Astrocyte of the spinal cord (primary cell): ENCODE results near the gene EPHB6.

Experiments used
- DNase-seq: peaks from one replicate; pipeline ENCODE4 v3.0.0; 2011; ENCODE audit warnings: low read depth, low spot score
- H3K4me3 ChIP-seq: 2 replicates; pipeline ENCODE4 v1.5.1; 2011; ENCODE audit warnings: low read depth, mild to moderate bottlenecking, low read length, moderate library complexity
- in situ Hi-C: cut with HindIII; loops from 2 replicates; pipeline ENCODE4 v1.10.0; 2017; ENCODE audit warnings: low sequenced_read_pairs
- TF ChIP-seq, protein P1 (sequence below): IDR thresholded peaks from 2 replicates; pipeline ENCODE4 v1.5.1; 2012; ENCODE audit warnings: low read depth, mild to moderate bottlenecking, low read length, inconsistent platforms

EPHB6 gene, protein sequence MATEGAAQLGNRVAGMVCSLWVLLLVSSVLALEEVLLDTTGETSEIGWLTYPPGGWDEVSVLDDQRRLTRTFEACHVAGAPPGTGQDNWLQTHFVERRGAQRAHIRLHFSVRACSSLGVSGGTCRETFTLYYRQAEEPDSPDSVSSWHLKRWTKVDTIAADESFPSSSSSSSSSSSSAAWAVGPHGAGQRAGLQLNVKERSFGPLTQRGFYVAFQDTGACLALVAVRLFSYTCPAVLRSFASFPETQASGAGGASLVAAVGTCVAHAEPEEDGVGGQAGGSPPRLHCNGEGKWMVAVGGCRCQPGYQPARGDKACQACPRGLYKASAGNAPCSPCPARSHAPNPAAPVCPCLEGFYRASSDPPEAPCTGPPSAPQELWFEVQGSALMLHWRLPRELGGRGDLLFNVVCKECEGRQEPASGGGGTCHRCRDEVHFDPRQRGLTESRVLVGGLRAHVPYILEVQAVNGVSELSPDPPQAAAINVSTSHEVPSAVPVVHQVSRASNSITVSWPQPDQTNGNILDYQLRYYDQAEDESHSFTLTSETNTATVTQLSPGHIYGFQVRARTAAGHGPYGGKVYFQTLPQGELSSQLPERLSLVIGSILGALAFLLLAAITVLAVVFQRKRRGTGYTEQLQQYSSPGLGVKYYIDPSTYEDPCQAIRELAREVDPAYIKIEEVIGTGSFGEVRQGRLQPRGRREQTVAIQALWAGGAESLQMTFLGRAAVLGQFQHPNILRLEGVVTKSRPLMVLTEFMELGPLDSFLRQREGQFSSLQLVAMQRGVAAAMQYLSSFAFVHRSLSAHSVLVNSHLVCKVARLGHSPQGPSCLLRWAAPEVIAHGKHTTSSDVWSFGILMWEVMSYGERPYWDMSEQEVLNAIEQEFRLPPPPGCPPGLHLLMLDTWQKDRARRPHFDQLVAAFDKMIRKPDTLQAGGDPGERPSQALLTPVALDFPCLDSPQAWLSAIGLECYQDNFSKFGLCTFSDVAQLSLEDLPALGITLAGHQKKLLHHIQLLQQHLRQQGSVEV

DNA sequence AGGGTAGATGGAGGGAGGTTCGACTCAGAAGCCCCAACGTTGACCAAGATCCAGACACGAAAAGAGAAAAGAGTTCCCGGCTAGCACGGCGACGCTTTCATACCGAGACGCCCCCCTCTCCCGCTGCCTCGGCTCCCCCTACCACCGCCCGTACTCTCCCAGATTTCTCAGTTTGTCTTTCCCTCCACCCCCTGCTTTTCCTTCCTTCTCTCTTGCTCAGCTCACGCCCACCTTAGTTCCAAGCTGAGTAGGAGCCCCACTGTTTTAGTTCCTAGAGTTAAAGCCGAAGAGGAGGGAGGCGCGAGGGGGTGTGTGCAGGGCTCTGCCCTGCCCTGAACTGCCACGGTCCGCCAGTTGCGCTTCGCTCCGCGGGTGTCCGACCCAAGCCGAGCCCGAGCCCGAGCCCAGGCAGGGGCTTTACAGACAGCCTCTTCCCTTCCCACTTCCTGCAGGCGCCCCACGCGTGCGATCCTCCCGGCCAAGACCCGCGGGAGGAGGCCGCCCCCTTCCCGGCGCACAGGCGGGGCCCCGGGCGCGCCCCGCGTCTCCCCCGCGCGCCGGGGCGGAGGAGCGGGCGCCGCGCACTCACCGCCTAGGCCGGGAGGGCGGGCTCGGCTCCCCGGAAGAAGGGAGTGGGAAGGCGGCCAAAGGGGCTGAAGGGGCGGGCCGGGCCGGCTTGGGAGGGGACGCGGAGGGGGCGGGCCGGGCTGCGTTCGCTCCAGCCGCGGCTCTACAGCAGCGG is at the start of gene EPHB6:
TSS of gene EPHB6 (plus strand) at position 705 of the 742 bp plus-strand sequence. CDS start 8,152 bp downstream, outside the sequence.
- TF ChIP-seq, protein P1, sequence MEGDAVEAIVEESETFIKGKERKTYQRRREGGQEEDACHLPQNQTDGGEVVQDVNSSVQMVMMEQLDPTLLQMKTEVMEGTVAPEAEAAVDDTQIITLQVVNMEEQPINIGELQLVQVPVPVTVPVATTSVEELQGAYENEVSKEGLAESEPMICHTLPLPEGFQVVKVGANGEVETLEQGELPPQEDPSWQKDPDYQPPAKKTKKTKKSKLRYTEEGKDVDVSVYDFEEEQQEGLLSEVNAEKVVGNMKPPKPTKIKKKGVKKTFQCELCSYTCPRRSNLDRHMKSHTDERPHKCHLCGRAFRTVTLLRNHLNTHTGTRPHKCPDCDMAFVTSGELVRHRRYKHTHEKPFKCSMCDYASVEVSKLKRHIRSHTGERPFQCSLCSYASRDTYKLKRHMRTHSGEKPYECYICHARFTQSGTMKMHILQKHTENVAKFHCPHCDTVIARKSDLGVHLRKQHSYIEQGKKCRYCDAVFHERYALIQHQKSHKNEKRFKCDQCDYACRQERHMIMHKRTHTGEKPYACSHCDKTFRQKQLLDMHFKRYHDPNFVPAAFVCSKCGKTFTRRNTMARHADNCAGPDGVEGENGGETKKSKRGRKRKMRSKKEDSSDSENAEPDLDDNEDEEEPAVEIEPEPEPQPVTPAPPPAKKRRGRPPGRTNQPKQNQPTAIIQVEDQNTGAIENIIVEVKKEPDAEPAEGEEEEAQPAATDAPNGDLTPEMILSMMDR = no peak
- H3K4me3 ChIP-seq = peak within 1 kb of the TSS; percentile 55
- in situ Hi-C loops = no loop called here
- peak; percentile 45 for DNase-seq

DNA sequence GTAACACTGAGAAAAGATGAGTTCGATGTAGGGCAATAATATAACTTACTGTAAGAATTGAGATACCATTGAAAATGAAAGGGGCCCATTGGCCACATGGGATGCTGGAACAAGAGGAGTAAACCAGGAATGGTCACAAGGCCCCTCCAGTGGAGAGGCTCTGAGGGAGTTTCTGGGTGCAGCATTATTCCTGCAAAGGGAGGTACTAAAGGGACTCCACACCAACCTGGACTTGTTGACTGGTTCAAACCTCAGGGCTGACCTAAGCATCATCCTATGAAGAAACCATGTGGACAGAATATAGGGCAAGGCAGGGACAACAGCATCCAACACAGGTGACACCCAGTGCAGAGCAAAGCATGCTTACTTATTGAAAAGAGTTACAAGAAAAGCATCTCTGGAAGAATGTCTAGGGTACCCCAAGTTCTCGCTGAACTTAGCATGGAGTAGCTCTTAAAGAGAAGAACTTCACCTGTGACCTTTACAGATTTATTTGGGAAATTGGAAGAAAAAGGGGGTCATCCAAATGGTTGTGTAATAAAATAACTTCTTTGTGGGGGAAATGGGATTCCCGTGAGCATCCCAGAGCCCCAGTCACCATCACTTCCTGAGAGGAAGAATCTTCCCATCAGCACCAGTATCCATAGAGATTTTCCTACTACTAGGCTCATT is 49.4 kb upstream of the EPHB6 start:
- TF ChIP-seq, protein P1 = no peak
- in situ Hi-C loops = no loop called here
- no peak overlapping the region for H3K4me3 ChIP-seq
- no peak for DNase-seq

DNA sequence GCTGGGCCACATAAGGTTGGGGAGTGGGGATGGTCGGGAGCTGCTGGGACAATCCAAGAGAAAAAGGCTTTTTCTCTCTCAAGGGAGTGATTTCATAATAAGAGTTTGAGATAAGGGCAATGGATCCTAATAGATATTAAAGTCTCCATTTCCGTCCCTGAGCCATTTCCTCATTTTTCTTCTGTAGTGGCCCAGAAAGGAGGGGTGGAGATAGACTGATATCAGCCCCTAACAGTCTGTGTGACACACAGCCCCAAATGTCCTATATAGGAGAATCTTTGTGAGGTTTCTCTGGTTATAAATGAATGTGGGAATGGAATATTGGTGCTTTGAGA is 48.9 kb upstream of the EPHB6 start:
- TF ChIP-seq, protein P1 = no peak
- in situ Hi-C loops = no loop called here
- no peak for DNase-seq
- no peak overlapping the region for H3K4me3 ChIP-seq

DNA sequence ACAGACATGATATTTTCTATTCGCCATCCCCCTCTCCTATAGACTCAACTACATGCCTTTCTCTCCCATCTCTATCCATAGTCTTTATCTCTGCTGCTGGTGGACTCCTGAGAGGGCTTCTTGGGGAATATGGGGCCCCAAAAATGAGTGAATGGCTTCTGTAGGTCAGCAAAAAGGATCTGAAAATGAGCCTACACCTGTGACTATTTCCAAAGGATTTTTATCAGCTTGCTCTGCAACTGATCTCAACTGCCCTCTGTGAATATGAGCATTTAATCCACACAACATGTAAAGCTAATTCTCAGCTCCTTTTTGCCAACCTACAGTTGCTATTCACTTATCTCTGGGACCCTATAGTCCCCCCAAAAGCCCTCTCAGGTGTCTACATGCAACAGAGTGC is 47.9 kb upstream of the EPHB6 start:
- DNase-seq = no peak
- in situ Hi-C loops = no loop called here
- no peak overlapping the region for H3K4me3 ChIP-seq
- TF ChIP-seq, protein P1 = no peak

DNA sequence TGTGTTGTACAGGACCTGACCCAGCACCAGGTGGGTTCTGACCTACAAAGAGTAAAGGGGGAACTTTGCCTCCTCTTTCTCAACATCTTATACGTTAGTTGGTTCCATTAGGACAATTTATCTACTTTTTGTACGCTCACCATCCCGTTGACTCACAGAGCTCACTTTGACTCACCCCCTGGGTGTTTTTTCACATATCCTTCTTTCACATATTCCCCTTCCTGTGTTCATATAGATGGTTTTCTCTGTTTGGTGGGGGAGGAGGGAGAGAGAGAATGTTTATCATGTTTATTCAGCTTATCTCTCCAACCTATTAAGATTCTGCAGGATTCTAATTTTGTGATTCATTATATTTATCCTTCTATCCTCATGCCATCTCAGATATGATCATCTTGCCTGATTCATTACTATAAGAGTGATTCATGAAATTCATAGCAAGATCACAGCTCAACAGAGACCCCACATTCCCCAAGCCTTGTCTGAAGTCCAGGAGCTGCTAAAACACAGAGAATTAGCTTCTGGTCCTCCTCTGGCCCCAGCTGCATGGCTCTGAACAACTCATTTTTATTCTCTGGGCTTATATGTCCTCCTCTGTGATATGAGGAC is 46.9 kb upstream of the EPHB6 start:
- H3K4me3 ChIP-seq = no peak overlapping the region
- TF ChIP-seq, protein P1 = no peak
- in situ Hi-C loops = no loop called here
- DNase-seq = peak; percentile 45

DNA sequence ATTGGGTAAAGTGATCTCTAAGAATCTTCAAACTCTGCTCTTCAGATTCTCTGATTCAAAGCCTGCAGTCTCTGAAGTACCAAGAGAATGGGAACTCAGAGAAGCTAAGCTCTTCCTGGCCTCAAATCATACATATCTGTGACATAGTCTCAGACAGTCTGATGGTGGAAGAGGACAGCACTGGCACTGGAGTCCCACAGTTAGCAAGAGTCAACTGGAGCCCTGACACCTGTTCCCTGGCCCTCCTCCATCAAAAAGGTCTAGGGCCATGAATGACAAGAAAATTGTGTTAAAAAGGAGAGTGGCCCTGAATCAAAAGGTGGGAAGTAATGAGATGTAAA is 46.4 kb upstream of the EPHB6 start:
- in situ Hi-C loops = no loop called here
- TF ChIP-seq, protein P1 = no peak
- DNase-seq = peak; percentile 13
- no peak overlapping the region for H3K4me3 ChIP-seq
